ENCODE data around the gene NDFIP1.

- TF ChIP-seq CTCF (IDR thresholded peaks at IDR 0.05) (no peak), POLR2A (IDR thresholded peaks at IDR 0.05) (no peak)
These were observed 48.4 kb downstream of the NDFIP1 start for GRCh38 chr5:142156839-142157463.

Measured in right lobe of liver (tissue), 4 donors.